Measurements from ENCODE around the gene TMTC2.

The TMTC2 gene

GRCh38 chr12:83005534-83006197, 319.0 kb downstream of the TMTC2 start:
- DNase-seq (ENCODE audit: low read depth in 1 of 2, low spot score in 1 of 2): no peak

DNA sequence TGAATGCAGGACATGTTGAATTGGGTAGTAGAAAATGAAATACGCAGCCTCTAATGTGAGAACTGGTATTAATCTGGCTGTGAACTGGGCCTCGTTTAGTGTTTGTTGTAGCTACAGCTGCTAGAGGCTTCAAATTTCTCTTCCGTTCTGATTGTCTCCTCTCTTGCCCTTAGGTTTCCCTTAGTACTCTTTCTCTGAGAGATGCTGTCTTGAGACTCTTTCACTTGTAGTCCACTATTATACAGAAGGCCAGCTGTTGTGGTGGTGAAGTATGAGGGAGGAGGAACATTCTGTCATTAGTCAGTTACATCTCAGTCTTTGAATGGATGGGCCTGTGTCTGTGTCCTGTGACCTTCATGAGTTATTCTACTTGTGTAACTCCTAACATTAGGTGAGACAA, 322.0 kb downstream of the TMTC2 start:
- DNase-seq (ENCODE audit: low read depth in 1 of 2, low spot score in 1 of 2): no peak

- no peak for DNase-seq (ENCODE audit: low read depth in 1 of 2, low spot score in 1 of 2)
Measured at GRCh38 chr12:83010169-83010804, 323.6 kb downstream of the TMTC2 start.

GRCh38 chr12:83015390-83016217, 328.9 kb downstream of the TMTC2 start:
- no peak for DNase-seq (ENCODE audit: low read depth in 1 of 2, low spot score in 1 of 2)

DNA sequence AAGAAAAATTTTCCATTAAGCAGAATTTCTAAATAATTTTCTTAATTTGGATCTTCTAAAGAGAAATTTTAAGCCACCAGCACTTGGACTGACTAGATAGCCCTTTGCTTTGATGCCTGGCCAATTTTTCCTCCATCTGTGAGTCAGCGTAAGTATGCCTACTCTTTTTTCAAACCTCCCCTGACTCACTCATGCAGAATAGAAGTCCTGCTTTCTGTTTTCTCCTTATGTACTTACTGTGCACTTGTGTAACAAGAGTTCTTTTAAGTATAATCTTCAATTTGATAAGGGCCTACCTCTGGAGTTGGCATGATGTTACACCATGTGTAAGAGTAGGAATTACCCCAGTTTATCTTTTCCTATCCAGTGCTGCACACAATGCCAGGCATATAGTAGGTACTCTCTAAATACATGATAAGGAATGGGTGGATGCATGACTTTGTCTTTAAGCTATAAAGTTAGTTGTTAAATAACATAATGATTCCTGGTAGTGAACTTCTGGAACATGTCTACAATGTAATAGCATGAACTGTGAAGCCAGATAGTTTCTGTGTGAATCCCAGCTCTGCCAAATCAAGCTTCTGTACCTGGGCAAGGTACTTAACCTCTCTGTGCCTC, 329.6 kb downstream of the TMTC2 start:
- DNase-seq (ENCODE audit: low read depth in 1 of 2, low spot score in 1 of 2): no peak

- no peak for DNase-seq (ENCODE audit: low read depth in 1 of 2, low spot score in 1 of 2)
Measured at GRCh38 chr12:83016991-83017390, 330.3 kb downstream of the TMTC2 start.

DNA sequence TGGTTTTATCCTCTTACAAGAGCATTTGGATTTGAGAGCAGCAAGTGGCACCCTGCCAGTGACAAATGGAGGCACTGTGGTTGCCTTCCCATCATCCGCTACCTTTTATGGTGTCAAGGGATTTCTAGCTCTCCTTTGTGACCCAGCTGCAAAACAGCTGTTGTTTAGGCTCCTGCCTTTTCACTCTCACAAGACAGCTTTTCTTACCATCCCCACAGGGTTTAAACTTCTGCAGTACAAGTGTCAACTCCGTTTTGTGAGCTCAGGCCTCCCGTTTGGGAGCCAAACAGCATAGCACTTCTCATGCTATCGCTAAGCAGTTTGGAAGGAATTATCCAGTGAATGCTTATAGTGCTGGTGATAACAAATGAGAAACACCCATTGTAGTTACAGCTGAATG, 331.4 kb downstream of the TMTC2 start:
- no peak for DNase-seq (ENCODE audit: low read depth in 1 of 2, low spot score in 1 of 2)

DNA sequence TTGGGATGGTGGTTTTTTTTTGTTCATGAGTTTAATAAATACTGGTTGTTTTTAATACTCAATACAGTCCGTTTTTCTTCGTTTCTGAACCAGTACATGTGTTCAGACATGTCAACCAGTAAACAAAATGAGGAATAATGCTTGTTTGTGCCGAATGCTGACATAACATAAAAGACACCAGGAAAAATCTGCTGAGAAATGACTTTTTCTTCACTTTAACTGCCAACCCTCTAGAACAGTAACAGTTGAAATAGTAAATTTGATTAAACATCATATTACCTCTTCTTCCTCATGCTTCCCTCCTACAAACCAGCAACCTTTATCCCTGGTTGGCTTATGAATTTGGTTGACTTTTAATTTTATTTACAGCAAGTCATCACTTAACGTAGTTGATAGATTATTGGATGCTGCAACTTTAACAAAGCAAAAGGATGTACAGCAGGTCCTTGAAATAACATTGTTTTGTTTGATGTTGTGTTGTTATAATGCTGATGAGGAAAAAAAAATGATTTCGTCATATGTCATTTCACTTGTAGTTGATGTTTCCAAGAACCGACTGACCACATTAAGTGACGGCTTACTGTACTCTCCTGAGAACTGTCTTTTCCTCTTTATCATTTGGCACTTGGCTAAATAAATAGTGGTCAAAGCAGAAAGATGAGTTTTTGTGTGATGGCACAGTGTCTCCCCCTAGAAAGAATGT, 340.5 kb downstream of the TMTC2 start:
- no peak for DNase-seq (ENCODE audit: low read depth in 1 of 2, low spot score in 1 of 2)

DNA sequence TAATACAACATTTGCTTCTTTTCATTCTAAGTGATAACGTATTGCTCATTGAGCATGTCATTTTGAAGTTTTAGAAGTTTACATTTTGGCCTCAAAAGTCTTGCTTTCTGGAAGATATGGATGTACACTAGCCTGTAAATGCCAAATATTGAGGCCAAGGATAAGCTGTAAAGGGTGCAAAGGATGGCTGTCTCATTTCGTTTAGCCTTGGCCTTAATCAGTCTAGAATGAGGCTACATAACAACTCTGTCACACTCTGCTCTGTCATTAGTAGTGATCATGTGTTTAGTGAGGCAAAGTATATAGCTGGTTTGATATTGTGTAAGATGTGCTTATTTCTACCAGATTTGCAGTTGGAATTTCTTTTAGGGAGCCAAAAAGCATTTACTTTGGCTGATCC, 344.5 kb downstream of the TMTC2 start:
- DNase-seq (ENCODE audit: low read depth in 1 of 2, low spot score in 1 of 2): no peak

DNA sequence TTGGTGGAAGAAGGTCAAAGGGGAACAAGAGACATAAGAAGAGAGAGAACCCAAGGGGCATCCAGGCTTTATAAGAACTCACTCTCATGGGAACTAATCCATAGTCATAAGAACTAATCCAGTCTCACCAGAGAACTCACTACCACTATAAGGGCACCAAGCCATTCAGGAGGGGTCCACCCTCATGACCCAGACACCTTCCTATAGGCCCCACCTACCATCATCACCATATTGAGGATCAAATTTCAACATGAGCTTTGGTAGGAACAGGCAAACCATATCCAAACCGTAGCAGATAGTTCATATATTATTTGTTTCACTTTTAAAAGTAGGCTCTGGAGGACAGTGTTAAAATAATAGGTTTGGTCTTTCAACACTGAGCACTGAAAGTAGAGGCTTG, 350.1 kb downstream of the TMTC2 start:
- DNase-seq (ENCODE audit: low read depth in 1 of 2, low spot score in 1 of 2): no peak

DNA sequence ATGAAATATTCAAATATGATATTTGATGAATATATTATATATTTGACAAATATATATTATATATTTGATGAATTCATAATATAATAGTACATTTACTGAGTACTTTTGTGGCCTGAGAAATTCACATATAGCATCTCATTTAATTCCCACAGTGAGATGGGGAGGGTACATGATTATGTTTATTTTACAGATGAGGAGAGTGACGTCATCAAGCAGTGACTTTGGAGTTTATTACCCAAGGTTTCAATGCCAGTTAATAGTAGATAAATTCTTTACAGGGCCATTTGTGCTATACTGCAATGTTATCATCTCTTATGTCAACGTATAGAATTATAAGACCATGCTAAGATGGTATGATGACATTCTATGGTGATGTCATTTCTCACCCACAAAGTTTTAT, 352.7 kb downstream of the TMTC2 start:
- no peak for DNase-seq (ENCODE audit: low read depth in 1 of 2, low spot score in 1 of 2)

DNA sequence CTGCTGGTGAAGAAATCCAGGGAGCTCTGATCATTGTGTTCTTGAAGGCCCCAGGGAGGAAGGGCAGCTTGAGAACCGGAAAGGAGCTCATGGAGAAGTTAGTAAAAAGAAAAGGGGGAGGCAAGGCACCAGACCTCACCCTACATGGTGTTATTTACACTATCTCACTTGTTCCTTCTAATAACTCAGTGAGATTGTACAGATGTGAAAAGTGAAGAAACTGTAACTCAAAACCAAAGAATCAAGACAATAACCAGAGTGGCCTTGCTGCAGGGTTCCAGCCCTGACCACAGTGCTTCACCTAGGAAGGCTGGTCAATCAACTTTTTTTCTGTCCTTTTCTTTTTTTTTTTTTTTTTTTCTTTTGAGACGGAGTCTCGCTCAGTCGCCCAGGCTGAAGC, 353.6 kb downstream of the TMTC2 start:
- no peak for DNase-seq (ENCODE audit: low read depth in 1 of 2, low spot score in 1 of 2)

DNA sequence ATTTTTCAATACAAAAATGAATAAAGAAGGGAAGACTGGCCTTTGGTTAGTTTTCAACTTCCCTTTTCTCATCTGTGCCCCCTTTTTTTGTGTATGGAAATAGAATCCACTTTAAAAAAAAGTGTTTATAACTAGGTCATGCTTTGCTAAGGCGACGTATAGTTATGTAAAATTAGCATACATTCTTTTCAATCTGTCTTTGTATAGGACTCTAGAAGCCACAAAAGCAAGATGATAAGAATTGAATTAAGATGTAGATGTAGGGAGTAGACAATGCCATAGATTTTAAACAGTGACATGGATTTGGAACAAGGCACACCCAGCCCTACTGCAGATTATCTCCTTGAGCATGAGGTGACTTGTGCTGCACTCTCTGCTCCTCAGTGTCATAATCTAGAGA, 354.3 kb downstream of the TMTC2 start:
- no peak for DNase-seq (ENCODE audit: low read depth in 1 of 2, low spot score in 1 of 2)

DNA sequence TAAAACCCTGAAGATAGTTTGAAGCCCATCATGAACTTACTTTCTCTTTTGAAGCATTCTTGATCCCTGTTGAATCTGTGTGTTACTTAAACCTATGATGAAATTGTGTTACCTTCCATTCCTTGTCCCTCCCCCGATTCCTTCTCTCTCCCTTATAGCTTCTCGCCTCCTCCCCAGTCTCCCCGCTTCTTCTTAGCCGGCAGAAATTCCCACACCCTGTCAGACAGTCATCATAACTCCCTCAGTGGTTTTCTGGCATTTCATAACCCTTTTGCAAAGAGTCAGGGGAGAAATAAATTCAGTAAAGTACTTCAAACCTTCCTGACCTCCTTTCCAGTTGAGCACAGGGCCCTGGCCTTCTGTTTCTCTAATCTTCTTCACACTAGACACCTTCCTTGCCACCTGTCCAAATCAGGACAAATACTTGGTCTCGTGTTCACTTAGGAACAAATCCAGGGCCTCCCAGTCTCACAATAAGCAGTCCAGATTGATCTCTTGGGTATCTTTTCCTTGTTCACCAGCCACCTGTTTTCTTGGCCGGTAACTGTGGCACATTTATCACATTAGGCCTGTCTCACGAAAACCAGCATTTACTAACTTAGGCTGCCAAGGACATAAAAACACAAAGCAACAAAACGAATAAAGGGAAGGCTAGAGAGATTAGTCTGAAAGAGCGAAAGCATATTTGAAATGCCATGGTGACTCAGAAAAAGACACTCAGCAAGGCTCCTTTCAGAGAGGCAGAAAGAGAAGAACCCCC, 355.9 kb downstream of the TMTC2 start:
- no peak for DNase-seq (ENCODE audit: low read depth in 1 of 2, low spot score in 1 of 2)

- DNase-seq (ENCODE audit: low read depth in 1 of 2, low spot score in 1 of 2): no peak
Measured at GRCh38 chr12:83044736-83045135, 358.0 kb downstream of the TMTC2 start.

DNA sequence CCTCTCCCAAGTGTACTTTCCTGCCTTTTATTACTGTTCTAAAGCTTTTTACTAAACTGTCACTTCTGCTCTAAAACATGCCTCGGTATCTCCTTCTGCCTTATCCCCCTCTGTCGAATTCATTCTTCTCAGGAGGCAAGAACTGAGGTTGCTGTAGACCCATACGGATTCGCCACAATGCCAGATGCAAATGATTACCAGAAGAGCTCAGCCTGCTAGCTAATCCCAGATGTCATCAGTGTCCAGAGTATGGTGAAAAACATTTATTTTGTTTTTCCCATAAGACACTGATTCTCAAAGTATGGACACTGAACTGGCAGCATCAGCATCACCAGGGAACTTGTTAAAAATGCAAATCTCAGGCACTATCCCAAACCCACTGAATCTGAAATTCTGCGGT, 359.3 kb downstream of the TMTC2 start:
- DNase-seq (ENCODE audit: low read depth in 1 of 2, low spot score in 1 of 2): no peak

- DNase-seq (ENCODE audit: low read depth in 1 of 2, low spot score in 1 of 2): no peak
Measured at GRCh38 chr12:83049306-83049705, 362.6 kb downstream of the TMTC2 start.

GRCh38 chr12:83052890-83053541, 366.3 kb downstream of the TMTC2 start:
- DNase-seq (ENCODE audit: low read depth in 1 of 2, low spot score in 1 of 2): no peak

DNA sequence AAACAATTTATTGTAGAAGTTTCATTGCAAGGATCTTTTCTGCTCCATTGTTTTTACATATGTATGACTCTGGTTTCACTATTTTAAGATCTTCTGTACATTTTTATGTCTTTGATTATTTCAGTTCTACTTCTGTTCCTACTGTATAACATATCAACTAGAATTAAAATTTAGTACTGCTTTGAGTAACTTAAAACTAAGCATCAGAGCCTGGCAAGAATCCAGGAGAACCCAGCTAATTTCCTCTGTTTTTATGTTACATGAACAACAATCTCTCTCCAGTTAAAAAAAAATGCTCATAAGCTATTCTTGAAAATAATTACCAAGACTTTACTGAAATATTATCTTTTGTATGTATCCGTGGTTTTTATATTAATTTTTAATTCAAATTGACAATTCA, 370.7 kb downstream of the TMTC2 start:
- DNase-seq (ENCODE audit: low read depth in 1 of 2, low spot score in 1 of 2): no peak

DNA sequence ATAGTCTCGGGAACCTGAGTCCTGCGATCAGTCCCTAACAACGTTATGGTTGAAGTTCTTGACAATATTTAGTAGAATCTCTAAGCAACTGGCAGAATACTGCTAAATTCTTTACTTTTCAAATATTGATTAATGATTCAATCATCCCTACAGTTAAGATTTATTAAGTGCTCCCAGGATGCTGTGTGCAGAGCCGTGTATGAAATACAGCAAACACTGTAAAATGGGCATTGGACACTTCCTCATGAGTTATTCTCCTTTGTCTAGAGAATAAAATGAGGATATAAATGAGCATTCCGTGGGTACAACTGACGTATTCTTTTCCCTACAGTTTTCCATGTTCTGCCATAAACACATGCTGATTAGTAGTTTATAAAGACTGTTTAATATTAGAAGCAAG, 372.4 kb downstream of the TMTC2 start:
- DNase-seq (ENCODE audit: low read depth in 1 of 2, low spot score in 1 of 2): no peak
